CD4-positive, alpha-beta T cell treated with Interleukin-15 for 4 hours (primary cell): Measurements from ENCODE around the gene AHSA1.

ENCODE experiments used
- DNase-seq: peaks from one replicate; pipeline ENCODE4 v3.0.0-alpha.2; 2020; ENCODE audit warnings: low spot score

Gene AHSA1

GRCh38 chr14:77509366-77509765 lies 51.5 kb downstream of the AHSA1 start:
- DNase-seq: no peak

- DNase-seq: no peak
Observed at GRCh38 chr14:77511486-77512162, 53.7 kb downstream of the AHSA1 start.

GRCh38 chr14:77516126-77516525 lies 58.2 kb downstream of the AHSA1 start:
- DNase-seq: no peak
